ENCODE measurements around the gene ESR1. TPM values are rescaled to one million over a fixed set of nuclear protein-coding genes. Genes with fewer than 3 reads are reported as not detected.

Gene ESR1
- total and polyA plus RNA-seq, 9 of the 15 experiments (the other 6 are each of a cell fraction or from before 2014, with no cell fraction given): 0.03 to 0.27 (median 0.08) TPM; not detected in 1

DNA sequence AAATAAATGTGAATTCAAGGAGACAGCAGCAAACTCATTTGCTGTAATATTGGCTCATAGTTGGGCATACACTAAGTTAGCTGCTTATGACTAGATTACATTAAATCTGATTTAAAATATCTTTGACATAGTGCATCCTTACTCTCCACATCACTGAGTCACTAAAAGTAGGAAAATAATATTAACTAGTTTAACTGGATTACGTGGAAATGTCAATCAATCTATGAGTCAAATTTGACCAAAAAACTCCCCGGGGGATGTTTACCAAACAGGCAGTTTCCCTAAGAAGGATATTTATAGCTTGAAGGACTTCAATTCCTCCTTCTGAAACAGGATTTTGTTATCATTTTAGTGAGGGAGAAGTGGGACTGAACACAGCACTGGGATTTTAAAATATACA, 366.5 kb downstream of the ESR1 start:
- Histone ChIP-seq H2AFZ (ENCODE audit: low read depth, low read length) (no peak overlapping the region), H3K27me3 (ENCODE audit: control insufficient read depth in 2 of 2, insufficient read depth in 2 of 2, low read length in 2 of 2) (no peaks in the 10 kb centered on the region), H3K9ac (ENCODE audit: insufficient read depth in 1 of 2, low read depth in 2 of 2, low read length in 2 of 2) (no peak overlapping the region), H4K20me1 (replicated peaks; ENCODE audit: control insufficient read depth, insufficient read depth, low read length) (0 out of 2 replicates have a peak, but pooled peaks cover 3% of the 10 kb centered on the region), H3K79me2 (ENCODE audit: control insufficient read depth, insufficient read depth, low read length) (no peaks in the 10 kb centered on the region), H3K4me1 (replicated peaks in 1 of 2; ENCODE audit: control insufficient read depth in 2 of 2, insufficient read depth in 2 of 2, low read length in 2 of 2) (no peaks in the 10 kb centered on the region), H3K4me3 (no peak overlapping the region), H3K36me3 (ENCODE audit: control insufficient read depth, insufficient read depth, low read length) (no peaks in the 10 kb centered on the region), H3K9me1 (ENCODE audit: control insufficient read depth, insufficient read depth, low read length) (no peaks in the 10 kb centered on the region), H3K27ac (ENCODE audit: extremely low read depth, low read depth, low read length) (no peak overlapping the region), H3K4me2 (ENCODE audit: insufficient read depth, low read length) (no peak overlapping the region), H3K9me3 (replicated peaks; ENCODE audit: control insufficient read depth, insufficient read depth, low read depth, low read length) (no peaks in the 10 kb centered on the region)
- DNase-seq (ENCODE audit: extremely low read depth in 1 of 4, low spot score in 3 of 4) (no peak), ATAC-seq (no peak), FAIRE-seq (no peak)
- intact Hi-C loops (cut with micrococcal nuclease): no loop called here
- ChIA-PET POLR2A (no interaction called here), CTCF (ENCODE audit: low intra/inter-chr PET ratio) (no interaction called here)
- in situ Hi-C loops (cut with MboI): no loop called here
- no TSS peak for BruUV-seq (replicated peaks)
- 4% methylated on average over 2 of the region's 2 CpGs for WGBS (ENCODE audit: insufficient coverage, low coverage, missing lambda C conversion rate)
- TF ChIP-seq U2AF1 (optimal IDR thresholded peaks at IDR 0.05; ENCODE audit: low read depth, low read length): no peak
- TF ChIP-seq SPI1 (IDR thresholded peaks at IDR 0.05; ENCODE audit: borderline replicate concordance, low read depth, low read length): no peak
- no peak for TF ChIP-seq CAMTA2 (CRISPR knock-in tag; conservative IDR thresholded peaks at IDR 0.05)
- TF ChIP-seq SLC30A9 (CRISPR knock-in tag; IDR thresholded peaks at IDR 0.05): no peak
- TF ChIP-seq, protein P1, sequence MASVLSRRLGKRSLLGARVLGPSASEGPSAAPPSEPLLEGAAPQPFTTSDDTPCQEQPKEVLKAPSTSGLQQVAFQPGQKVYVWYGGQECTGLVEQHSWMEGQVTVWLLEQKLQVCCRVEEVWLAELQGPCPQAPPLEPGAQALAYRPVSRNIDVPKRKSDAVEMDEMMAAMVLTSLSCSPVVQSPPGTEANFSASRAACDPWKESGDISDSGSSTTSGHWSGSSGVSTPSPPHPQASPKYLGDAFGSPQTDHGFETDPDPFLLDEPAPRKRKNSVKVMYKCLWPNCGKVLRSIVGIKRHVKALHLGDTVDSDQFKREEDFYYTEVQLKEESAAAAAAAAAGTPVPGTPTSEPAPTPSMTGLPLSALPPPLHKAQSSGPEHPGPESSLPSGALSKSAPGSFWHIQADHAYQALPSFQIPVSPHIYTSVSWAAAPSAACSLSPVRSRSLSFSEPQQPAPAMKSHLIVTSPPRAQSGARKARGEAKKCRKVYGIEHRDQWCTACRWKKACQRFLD (CRISPR knock-in tag; IDR thresholded peaks at IDR 0.05): no peak
- no peak for TF ChIP-seq PHF8 (IDR thresholded peaks at IDR 0.05; ENCODE audit: borderline replicate concordance, low read length)
- TF ChIP-seq MIER1 (IDR thresholded peaks at IDR 0.05; ENCODE audit: low read depth): no peak
- no peak for TF ChIP-seq SIN3A (IDR thresholded peaks at IDR 0.05; ENCODE audit: borderline replicate concordance in 2 of 2, control insufficient read depth in 1 of 2, low read depth in 2 of 2, low read length in 2 of 2)
